ENCODE measurements around the gene SYT9. TPM values are rescaled to one million over a fixed set of nuclear protein-coding genes. Genes with fewer than 3 reads are reported as not detected.

SYT9 gene
- total and polyA plus RNA-seq, 3 donors from 2014 or later, result 2.7 to 4.1 (median 3.1) TPM

DNA sequence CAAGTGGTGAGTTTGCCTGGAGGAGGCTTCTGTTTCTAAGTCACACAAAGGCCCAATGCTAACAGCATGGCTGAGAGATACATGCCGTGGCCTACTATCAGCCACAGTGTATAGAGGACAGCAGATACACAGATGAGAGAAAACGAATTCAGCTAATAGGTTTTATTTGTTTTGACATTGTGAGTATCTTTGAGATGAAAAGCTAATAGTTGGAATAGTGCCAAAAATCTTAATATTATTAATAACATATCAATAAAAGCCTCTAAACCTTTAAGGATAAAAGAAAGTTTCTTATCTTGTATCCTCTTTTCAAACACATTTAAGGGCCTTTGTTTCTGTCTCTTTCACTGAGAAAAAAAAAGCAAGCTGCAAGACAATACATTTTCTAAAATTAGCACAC, 203.2 kb downstream of the SYT9 start:
- no peaks in the 10 kb centered on the region for H3K36me3 ChIP-seq (ENCODE audit: low read depth, missing control alignments)
- no peak overlapping the region for H3K4me3 ChIP-seq
- no peaks in the 10 kb centered on the region for H3K4me1 ChIP-seq
- no peaks in the 10 kb centered on the region for H3K9me3 ChIP-seq
- intact Hi-C loops (cut with DNase I; ENCODE audit: low total_unique reads), result no loop called here
- H3K27me3 ChIP-seq, result no peaks in the 10 kb centered on the region
- no peak for TF ChIP-seq POLR2A (IDR thresholded peaks at IDR 0.05)
- TF ChIP-seq, protein P1, sequence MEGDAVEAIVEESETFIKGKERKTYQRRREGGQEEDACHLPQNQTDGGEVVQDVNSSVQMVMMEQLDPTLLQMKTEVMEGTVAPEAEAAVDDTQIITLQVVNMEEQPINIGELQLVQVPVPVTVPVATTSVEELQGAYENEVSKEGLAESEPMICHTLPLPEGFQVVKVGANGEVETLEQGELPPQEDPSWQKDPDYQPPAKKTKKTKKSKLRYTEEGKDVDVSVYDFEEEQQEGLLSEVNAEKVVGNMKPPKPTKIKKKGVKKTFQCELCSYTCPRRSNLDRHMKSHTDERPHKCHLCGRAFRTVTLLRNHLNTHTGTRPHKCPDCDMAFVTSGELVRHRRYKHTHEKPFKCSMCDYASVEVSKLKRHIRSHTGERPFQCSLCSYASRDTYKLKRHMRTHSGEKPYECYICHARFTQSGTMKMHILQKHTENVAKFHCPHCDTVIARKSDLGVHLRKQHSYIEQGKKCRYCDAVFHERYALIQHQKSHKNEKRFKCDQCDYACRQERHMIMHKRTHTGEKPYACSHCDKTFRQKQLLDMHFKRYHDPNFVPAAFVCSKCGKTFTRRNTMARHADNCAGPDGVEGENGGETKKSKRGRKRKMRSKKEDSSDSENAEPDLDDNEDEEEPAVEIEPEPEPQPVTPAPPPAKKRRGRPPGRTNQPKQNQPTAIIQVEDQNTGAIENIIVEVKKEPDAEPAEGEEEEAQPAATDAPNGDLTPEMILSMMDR (IDR thresholded peaks at IDR 0.05), result no peak
- 81 to 83% methylated on average over 2 of the region's 2 CpGs for WGBS, 2 donors
- DNase-seq, result no peak
- H3K27ac ChIP-seq, result no peak overlapping the region

DNA sequence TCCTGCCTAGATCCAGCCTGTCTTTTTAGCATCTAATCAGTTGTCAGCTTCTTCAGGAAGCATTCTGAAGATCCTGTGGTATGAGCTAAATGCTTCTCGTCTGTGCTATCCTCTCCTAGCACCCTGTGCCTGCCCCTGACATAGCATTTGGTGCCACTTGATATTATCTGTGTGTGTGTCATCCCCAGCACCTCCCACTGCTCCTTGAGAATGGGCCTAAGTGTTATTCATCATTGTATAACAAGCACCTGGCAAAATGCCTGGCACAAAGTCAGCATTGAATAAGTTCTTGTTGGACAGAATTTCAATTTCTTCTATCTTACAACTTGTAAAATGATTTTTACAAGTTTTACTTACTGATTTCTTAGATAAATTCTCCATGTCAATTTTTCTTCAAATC, 205.5 kb downstream of the SYT9 start:
- intact Hi-C loops (cut with DNase I; ENCODE audit: low total_unique reads), result no loop called here
- no peak overlapping the region for H3K4me3 ChIP-seq
- H3K36me3 ChIP-seq (ENCODE audit: low read depth, missing control alignments), result no peaks in the 10 kb centered on the region
- H3K4me1 ChIP-seq, result no peaks in the 10 kb centered on the region
- H3K27ac ChIP-seq, result no peak overlapping the region
- WGBS, 2 donors, result 52 to 85% methylated on average over 1 of the region's 1 CpG
- no peak for DNase-seq
- no peaks in the 10 kb centered on the region for H3K9me3 ChIP-seq
- H3K27me3 ChIP-seq, result no peaks in the 10 kb centered on the region
- TF ChIP-seq, protein P1 (IDR thresholded peaks at IDR 0.05), result no peak
- no peak for TF ChIP-seq POLR2A (IDR thresholded peaks at IDR 0.05)

DNA sequence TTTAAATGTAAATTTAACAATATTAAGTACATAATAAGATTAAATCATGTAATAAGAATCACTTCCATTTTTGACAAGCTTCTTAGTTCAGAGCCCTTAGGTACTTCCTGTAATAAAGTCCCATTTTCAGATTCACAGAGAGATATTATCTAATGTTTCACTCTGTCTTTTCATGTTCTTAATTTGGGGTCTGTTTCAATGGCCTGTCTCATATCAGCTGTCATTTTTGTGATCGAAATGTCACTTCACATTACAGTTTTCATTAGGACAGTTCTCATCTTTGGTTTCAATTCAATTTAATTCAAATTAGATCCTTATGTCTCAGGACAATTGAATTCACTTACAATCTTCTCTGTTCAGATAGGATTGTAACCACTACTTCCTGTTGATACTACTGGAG, 211.0 kb downstream of the SYT9 start:
- Histone ChIP-seq H3K4me1 (no peaks in the 10 kb centered on the region), H3K36me3 (ENCODE audit: low read depth, missing control alignments) (no peaks in the 10 kb centered on the region), H3K9me3 (no peaks in the 10 kb centered on the region), H3K27ac (no peak overlapping the region), H3K4me3 (no peak overlapping the region), H3K27me3 (no peaks in the 10 kb centered on the region)
- intact Hi-C loops (cut with DNase I; ENCODE audit: low total_unique reads), result no loop called here
- WGBS, 2 donors, result 89 to 94% methylated on average over 1 of the region's 1 CpG
- no peak for TF ChIP-seq POLR2A (IDR thresholded peaks at IDR 0.05)
- TF ChIP-seq, protein P1 (IDR thresholded peaks at IDR 0.05), result no peak
- DNase-seq, result no peak

DNA sequence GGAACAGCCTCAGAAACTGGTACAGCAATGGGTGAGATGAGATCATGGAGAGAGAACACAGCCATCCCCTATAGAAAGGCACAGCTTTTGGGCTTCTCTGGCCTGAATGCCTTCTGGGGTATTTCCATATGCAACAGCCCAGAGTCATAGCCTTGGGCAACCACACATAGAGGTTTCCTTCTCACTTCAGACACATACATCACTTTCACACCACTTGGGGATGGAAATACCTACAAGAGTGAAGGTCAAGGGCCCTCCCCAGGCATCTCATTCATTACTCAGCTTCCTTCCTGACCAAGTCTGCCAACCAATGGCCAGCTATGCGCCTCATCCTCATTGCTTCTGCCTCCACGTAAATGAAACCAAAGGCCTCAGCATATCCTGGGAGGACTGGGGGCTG, 215.9 kb downstream of the SYT9 start:
- no peak for DNase-seq
- TF ChIP-seq, protein P1 (IDR thresholded peaks at IDR 0.05), result no peak
- TF ChIP-seq POLR2A (IDR thresholded peaks at IDR 0.05), result no peak
- Histone ChIP-seq H3K27me3 (no peaks in the 10 kb centered on the region), H3K4me3 (no peak overlapping the region), H3K27ac (no peak overlapping the region), H3K4me1 (no peaks in the 10 kb centered on the region), H3K36me3 (ENCODE audit: low read depth, missing control alignments) (no peaks in the 10 kb centered on the region), H3K9me3 (no peaks in the 10 kb centered on the region)
- WGBS, 2 donors, result 88 to 95% methylated on average over 2 of the region's 2 CpGs
- intact Hi-C loops (cut with DNase I; ENCODE audit: low total_unique reads), result no loop called here

DNA sequence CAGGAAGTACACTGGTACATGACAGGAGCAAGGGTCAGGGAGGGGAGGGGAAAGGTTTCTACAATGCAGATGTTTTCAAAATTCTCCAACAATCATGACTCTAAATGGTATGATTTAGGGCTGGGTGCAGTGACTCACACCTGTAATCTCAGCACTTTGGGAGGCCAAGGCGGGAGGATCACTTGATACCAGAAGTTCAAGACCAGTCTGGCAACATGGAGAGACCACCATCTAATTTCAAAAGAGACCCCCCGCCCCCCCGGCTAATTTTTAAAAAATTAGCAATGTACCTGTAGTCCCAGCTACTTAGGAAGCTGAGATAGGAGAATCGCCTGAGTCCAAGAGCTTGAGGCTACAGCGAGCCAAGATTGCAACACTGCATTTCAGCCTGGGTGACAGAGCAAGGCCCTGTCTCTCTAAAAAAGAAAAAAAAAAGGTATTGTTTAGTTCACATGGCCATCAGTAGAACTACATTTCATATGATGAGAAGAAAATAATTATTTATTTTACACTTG, 217.7 kb downstream of the SYT9 start:
- Histone ChIP-seq H3K36me3 (ENCODE audit: low read depth, missing control alignments) (no peaks in the 10 kb centered on the region), H3K27me3 (no peaks in the 10 kb centered on the region), H3K4me1 (no peaks in the 10 kb centered on the region), H3K4me3 (no peak overlapping the region), H3K27ac (no peak overlapping the region), H3K9me3 (no peaks in the 10 kb centered on the region)
- DNase-seq, result no peak
- intact Hi-C loops (cut with DNase I; ENCODE audit: low total_unique reads), result no loop called here
- 90 to 93% methylated on average over 5 of the region's 5 CpGs for WGBS, 2 donors
- no peak for TF ChIP-seq POLR2A (IDR thresholded peaks at IDR 0.05)
- TF ChIP-seq, protein P1 (IDR thresholded peaks at IDR 0.05), result no peak
